GM12865 (cell line): ENCODE measurements around the gene CCNB1IP1.
A peak's percentile ranks its signal among the peaks of the same experiment; 100 is the strongest.
"Not testable (repeated sequence)": the region's sequence is repeated elsewhere in the genome, so short reads cannot be mapped to it uniquely, and the experiment has no call there.

ENCODE experiments used
- DNase-seq: peaks from one replicate; pipeline ENCODE4 v3.0.0; 2010; ENCODE audit warnings: low read depth
- H3K4me3 ChIP-seq: 2 replicates; pipeline ENCODE4 v1.5.1; 2011; ENCODE audit warnings: mild to moderate bottlenecking, low read depth, low read length, control low read depth
- TF ChIP-seq, protein P1 (sequence below): IDR thresholded peaks from 2 replicates; pipeline ENCODE4 v1.5.1; 2011; ENCODE audit warnings: low read length, control low read depth, low read depth, inconsistent platforms; ENCODE audit not compliant: insufficient read depth; ENCODE audit errors: missing control alignments

CCNB1IP1 gene

GRCh38 chr14:20376071-20376588, 43.1 kb upstream of the CCNB1IP1 start:
- H3K4me3 ChIP-seq: no peak overlapping the region
- TF ChIP-seq, protein P1, sequence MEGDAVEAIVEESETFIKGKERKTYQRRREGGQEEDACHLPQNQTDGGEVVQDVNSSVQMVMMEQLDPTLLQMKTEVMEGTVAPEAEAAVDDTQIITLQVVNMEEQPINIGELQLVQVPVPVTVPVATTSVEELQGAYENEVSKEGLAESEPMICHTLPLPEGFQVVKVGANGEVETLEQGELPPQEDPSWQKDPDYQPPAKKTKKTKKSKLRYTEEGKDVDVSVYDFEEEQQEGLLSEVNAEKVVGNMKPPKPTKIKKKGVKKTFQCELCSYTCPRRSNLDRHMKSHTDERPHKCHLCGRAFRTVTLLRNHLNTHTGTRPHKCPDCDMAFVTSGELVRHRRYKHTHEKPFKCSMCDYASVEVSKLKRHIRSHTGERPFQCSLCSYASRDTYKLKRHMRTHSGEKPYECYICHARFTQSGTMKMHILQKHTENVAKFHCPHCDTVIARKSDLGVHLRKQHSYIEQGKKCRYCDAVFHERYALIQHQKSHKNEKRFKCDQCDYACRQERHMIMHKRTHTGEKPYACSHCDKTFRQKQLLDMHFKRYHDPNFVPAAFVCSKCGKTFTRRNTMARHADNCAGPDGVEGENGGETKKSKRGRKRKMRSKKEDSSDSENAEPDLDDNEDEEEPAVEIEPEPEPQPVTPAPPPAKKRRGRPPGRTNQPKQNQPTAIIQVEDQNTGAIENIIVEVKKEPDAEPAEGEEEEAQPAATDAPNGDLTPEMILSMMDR: no peak
- no peak for DNase-seq

GRCh38 chr14:20375471-20375870, 42.4 kb upstream of the CCNB1IP1 start:
- TF ChIP-seq, protein P1: no peak
- H3K4me3 ChIP-seq: no peak overlapping the region
- DNase-seq: no peak

- TF ChIP-seq, protein P1: no peak
- no peak for DNase-seq
- no peak overlapping the region for H3K4me3 ChIP-seq
Observed at GRCh38 chr14:20372796-20373195, 39.7 kb upstream of the CCNB1IP1 start.

DNA sequence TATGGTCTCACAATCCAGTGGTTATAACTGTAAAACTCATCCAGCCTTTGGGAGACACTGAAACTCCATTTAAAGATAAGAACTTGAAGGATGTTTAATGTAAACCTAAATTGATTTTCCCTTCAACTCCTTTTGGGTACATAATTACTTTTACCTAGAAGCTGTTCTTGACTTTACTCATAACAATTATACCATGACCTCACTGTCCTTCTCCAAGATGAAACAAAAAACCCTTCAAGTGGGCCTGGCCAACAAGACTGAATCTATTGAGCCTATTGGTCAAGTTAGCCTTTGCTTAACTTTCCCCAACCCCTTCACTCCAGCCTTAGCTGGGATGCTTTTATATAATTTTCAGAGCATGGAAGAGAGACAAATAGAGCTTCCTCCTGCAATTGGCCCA, 32.8 kb upstream of the CCNB1IP1 start:
- TF ChIP-seq, protein P1: no peak
- no peak for DNase-seq
- no peak overlapping the region for H3K4me3 ChIP-seq

GRCh38 chr14:20358474-20358873, 25.4 kb upstream of the CCNB1IP1 start:
- DNase-seq, H3K4me3 ChIP-seq: not testable (repeated sequence)

- DNase-seq: no peak
- TF ChIP-seq, protein P1: no peak
- H3K4me3 ChIP-seq: no peak overlapping the region
Observed at GRCh38 chr14:20356422-20356821, 23.3 kb upstream of the CCNB1IP1 start.

- no peak overlapping the region for H3K4me3 ChIP-seq
- TF ChIP-seq, protein P1: peak; percentile 7
- DNase-seq: no peak
Observed at GRCh38 chr14:20350860-20351259, 17.8 kb upstream of the CCNB1IP1 start.
